Activated CD4-positive, alpha-beta T cell treated with anti-CD3 and anti-CD28 coated beads, Interleukin-10, Interleukin-2, amounts not matched to agents 100 ng/mL and 50 ng/mL, durations not matched to agents 16 hours and 8 hours (primary cell): Measurements from ENCODE around the gene DHODH.
"Not testable (repeated sequence)": the region's sequence is repeated elsewhere in the genome, so short reads cannot be mapped to it uniquely, and the experiment has no call there.

Experiments used
- DNase-seq: peaks from one replicate; pipeline ENCODE4 v3.0.0-alpha.2; 2020

Gene DHODH

DNA sequence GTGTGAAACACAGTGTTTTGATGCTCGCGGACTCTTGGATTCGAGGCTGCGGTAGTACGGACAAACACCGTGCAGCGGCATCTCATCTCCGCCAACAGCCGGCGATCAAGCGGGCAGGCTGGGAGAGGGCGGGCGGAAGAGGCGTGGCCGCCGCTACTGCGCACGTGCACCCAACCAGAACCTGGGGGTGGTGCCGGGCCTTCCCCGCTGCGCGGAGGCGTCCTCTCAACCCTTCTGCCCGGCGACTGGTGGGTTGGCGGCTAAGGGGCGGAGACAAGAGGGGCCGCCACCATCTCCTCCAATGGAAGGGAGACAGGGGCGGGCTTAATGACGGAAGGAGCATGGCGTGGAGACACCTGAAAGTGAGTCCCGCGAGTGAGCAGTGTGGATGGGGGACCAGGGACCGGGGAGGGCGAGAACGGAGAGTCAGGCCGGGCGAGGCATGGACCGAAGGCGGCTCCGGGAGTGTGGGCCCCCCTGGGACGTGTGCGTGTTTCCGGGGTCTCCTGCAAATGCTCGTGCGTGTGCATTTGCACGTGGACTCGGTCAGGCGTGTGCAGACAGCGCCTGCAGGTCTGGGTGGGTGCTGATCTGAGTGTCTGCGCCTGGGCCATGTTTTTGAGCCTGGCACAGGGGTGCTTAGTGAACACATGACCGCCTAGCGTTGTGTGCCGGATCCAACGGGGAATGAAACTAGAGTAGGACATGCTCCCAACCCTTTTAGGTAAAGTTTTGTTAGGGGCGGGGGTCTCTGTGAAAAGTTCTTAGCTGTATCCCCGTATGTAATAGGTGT lies at the start of gene DHODH:
DHODH (plus strand) TSS at position 321 of the 793 bp plus-strand sequence; CDS start at position 342, 21 bp downstream.
- DNase-seq: peak; percentile 99

DNA sequence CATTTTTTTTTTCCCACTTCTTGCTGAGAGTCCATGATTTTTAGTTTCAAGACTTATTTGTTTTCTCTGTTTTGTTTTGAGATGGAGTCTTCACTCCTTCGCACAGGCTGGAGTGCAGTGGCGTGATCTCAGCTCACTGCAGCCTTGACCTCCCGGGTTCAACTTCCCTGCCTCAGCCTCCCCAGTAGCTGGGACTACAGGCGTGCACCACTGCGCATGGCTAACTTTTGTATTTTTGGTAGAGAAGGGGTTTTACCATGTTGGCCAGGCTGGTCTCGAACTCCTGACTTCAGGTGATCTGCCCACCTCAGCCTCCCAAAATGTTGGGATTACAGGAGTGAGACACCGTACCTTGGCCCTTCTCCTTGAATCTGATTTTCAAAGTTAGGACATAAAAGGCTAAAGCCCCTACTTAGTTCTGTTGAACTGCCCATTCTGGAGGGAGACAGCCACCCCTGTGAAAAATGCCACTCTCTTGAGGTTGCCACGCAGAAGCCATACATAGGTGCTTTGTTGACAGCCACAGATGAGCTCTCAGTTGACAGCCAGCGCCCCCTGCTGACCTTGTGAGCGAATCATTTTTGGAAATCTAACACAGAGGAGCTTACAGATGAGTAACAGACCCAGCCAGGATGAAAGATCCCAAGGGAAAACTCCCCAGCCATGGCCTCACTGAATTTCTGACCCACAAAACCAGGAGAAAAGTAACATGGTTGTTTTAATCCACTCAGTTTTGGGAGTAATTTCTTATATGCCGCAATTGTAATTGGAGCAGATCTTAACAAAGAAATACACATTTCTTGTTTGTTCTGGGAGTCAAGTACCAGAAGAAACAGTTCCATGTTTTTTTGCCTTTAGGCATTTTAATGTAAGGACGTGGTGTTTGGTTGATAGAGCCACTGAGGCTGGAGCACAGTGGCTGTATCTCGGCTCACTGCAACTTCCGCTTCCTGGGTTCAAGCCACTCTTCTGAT lies 47.2 kb upstream of the DHODH start:
- DNase-seq: peak; percentile 84

DNA sequence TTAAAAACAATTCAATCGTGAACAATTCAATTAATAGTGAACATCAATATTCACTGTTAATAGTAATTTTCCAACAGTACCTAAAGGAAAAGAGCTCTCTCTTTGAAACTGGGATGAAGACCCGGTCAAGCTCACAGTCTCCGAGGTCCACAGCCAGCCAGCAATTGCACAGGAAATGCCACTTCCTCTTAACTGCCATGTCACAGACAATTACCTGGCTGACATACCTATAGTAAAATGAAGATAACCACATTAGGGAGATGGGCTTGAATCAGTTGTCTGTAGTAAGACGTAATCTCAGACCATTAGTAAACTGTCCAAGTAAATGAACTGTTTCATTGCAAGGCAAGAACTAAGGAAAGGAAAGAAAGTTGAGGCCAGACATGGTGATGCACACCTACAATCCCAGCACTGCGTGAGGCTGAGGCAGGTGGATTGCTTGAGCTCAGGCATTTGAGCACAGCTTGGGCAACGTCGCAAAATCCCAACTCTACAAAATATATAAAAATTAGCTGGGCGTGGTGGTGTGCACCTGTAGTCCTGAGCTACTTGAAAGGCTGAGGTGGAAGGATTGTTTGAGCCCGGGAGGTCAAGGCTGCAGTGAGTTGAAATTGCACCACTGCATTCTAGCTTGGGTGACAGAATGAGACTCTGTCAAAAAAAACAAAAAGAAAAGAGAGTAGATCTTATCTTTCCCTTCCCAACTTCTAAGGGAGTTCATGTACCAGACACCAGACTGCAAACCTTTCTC lies 45.2 kb upstream of the DHODH start:
- no peak for DNase-seq

DNA sequence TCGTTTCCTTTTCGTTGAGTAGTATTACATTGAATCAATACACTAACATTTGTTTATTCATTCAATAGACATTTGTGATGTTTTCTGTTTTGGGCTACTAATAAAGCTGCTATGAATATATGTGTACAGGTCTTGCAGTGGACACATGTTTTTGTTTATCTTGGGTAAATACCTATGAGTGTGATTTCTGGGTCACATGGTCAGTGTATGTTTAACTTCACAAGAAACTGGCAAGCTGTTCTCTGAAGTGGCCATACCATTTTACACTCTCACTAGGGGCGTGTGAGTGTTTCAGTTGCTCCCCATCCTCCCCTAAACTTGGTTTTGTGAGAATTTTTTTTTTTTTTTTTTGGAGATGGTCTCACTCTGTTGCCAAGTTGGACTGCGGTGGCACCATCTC lies 43.3 kb upstream of the DHODH start:
- DNase-seq: no peak

DNA sequence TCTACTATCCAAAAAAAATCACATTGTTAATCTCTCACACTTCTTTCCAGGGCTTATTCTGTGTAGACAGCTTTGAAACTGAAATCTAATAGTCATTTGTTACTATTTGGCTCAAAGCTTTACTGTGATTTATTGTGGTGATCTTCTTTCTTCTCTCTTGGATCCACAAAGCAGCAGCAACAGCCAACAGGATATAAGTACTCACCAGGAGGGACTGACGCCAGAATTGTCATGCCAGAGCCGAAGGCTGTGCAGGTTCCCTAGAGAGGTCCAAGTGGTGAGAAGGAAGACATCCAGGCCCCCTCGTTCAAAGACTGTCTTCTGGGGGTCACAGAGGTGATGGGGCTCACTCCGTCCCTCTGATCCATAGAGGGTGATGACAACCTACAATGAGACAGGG lies 41.6 kb upstream of the DHODH start:
- no peak for DNase-seq

DNA sequence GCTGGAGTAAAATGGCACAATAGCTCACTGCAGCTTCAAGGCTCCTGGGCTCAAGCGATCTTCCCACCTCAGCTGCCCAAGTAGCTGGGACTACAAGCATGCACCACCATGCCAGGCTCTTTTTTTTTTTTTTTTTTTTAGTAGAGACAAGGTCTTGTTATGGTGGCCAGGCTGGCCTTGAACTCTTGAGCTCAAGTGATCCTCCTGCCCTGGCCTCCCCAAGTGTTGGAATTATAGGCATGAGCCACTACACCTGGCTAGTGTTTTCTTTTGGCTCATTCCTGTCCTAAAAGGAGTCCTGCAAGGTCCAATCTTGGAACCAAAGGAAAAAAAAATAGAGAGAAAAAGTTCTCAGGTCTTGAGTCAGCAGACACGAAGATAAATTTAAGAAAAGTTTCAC lies 39.2 kb upstream of the DHODH start:
- DNase-seq: no peak

DNA sequence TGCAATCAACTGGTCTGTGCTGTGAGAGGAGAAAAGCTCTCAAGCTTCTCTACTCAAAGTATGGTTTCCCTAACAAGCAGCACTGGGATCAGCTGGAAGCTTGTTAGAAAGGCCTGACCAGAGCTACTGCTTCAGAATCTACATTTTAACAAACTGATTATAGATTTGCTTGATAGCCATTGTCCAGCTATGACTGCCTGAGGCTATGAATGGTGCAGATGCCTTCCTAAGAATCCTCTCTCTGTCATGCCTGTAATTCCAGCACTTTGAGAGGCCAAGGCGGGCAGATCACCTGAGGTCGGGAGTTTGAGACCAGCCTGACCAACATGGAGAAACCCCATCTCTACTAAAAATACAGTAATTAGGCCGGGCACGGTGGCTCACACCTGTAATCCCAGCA lies 37.0 kb upstream of the DHODH start:
- DNase-seq: no peak

DNA sequence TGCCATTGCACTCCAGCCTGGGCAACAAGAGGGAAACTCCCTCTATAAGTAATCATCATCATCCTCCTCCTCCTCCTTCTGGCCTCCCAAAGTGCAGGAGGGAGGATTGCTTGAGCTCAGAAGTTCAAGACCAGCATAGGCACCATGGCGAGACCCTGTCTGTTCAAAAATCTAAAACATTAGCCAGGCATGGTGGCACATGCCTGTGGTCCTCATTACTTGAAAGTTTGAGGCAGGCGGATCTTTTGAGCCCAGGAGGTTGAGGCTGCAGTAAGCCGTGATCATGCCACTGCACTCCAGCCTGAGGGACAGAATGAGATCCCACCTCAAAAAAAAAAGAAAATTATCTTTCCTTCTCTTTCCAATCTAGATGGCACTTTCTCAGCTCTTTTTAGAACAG lies 36.2 kb upstream of the DHODH start:
- no peak for DNase-seq

DNA sequence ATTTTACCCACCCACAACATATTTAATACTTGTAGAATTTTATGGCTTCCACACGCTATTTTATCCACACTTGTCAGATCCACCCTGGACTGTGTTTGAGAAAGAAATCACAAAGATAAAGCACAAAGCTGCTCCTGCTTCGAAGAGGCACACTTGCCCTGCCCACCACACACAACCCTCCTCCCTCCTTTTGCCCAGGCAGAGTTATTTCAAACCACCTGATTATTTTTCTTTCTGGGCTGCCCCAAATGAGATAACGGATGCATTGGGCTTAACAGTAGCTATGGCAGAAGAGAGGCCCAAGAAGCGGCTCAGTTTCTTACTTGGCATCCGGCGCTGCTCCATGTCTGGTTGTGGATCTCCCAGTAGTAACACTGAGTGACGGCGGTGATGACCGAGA lies 35.5 kb upstream of the DHODH start:
- no peak for DNase-seq

DNA sequence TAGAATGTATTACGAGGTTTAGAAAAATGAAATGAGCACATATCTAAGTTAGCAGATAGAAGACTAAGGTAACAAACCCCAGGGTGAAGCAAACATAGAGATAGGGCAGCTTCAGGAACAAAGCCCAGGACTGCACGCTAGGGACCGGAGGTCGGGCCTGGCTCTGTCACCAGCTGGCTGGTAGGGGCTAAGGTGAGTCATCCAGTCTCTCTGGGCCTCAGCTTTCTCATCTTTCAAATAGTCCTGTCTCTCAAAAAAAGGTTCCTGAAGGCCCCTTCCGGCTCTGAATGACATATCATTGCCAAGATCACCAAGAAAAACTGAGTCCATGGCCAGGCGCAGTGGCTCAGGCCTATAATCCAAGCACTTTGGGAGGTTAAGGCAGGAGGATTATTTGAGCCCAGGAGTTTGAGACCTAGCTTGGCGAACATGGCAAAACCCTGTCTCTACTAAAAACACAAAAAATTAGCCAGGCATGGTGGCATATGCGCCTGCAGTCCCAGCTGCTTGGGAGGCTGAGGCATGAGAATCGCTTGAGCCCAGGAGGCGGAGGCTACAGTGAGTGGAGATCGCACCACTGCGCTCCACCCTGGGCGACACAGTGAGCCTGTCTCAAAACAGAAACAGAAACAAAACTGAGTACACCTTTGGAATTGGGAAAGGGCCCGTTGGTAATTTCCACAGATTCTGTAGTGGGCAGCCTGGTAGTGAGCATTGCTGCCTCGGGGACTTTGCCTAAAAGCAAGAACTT lies 34.3 kb upstream of the DHODH start:
- no peak for DNase-seq

DNA sequence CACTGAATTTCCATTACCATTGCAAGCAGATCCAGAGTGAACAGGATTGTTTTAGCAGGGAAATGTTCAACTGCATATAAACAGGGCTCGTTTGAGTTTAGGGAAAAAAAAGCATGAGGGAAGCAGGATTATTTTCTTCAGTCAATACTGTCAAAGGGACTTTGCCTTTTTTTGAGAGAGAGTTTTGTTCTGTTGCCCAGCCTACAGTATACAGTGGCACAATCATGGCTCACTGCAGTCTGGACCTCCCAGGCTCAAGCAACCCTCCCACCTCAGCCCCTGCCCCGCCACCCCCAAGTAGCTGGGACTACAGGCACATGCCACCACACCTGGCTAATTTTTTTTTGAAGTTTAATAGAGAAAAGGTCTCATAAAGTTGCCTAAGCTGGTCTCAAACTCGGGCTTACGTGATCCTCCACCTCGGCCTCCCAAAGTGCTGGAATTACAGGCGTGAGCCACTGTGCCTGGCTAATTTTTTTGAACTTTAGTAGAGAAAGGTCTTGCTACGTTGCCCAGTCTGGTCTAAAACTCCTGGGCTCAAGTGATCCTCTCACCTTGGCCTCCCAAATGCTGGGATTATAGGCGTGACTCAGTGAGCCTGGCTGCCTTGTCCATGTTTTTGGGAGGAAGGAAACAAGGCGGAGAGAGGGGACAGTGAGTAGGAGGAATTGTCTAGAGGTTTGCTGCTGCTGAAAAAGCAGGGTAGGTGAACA lies 23.1 kb upstream of the DHODH start:
- no peak for DNase-seq

DNA sequence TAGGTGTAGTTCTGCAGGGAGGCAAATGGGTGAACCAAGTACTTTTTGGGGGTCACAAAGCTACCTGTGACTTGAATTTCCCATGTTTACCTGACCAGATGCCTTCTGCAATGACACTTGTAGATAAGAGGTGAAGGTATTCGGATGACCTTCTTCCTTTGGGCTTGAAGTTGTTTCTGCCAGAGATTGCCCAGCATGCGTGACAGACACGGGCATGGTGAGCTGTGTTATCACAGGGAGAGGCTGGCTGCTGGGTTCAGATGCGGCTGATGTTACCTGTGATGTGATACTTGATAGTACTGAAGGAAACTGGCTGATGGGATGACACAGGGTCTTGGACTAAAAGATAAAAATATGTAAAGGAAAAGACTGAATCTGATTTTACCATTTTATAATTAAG lies 22.4 kb upstream of the DHODH start:
- DNase-seq: no peak

DNA sequence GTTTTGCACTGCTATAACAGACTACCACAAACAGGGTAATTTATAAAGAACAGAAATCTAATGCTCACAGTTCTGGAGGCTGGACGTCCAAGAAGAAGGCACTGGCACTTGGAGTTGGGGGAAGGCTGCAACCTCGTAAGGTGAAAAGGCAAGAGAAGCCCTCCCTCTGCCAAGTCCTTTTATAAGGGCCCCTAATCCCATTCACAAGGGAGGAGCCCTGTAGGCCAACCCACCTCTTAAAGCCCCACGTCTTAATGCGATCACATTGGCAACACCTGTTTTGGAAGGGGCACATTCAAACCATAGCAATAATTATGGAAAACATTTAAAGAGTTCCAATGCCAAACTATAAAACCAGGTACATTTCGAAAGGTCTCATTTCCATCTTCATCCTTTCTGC lies 13.5 kb upstream of the DHODH start:
- no peak for DNase-seq

DNA sequence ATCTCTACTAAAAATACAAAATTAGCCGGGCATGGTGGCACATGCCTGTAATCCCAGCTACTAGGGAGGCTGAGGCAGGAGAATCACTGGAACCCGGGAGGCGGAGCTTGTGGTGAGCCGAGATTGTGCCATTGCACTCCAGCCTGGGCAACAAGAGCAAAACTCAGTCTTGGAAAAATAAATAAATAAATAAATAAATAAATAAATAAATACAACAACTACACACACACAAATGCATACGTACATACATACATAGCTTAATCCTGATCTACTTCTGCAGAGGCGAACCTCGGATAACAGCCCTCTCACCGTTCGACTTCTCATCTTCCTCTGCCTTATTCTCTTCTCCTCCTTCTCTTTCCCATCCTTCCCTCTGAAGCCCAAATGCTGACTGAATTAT lies 11.0 kb upstream of the DHODH start:
- DNase-seq: not testable (repeated sequence)

DNA sequence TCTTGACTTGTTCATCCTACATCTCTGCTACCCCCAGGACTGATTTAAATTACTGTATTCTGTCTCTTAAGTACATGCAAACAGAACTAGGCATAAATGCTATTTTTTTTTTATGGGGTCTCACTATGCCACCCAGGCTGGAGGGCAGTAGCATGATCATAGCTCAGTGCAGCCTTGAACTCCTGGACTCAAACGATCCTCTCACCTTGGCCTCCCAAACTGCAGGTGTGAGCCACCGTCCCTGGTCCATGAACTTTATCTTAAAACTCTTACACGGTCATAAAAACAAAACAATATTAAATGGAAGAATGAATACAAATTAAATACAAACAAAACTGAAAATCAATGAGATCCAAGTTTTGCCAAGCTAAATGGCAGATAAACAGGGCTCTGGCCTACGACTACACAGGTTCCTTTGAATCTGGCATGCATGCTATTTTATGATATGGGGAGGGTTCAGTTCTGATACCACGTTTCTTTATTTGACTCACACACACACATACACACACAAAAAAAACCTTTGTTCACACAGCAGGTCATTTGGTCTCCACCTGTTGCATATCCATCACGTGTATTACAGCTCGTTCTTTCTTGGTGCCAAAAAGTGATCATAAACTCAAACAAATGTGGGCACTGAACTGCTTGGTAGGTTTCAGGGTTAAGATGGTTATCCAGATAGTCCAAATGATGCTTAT lies 7.2 kb upstream of the DHODH start:
- no peak for DNase-seq

DNA sequence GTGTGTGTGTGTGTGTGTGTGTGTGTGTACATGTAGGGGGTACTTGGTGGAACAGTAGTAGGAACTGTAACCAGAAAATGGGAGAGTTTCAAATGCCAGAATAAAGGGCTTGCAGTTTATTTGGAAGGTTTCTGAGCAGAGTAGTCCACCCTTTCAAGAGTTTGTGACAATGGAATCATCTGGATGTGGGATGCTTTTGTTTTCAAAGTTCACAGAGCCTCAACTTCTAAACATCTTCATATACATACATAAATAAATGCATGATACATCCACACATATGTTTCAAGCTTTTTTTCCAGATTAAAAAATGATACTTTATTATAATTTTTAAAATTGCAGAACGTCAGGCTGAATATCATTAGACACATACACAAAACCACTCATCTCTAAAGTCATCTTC lies 5.9 kb upstream of the DHODH start:
- DNase-seq: no peak

DNA sequence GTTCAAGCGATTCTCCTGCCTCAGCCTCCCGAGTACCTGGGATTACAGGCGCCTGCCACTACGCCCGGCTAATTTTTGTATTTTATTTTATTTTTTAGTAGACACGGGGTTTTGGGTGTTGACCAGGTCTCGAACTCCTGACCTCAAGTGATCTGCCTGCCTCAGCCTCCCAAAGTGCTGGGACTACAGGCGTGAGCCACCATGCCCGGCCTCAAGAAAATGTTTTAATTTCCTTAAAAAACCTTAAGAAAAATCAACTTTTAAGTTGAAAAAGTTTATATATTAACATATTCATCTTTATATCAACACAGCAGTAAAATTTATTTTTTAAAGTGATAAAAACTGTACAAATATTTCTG lies 500 bp upstream of the DHODH start:
- DNase-seq: not testable (repeated sequence)

DNA sequence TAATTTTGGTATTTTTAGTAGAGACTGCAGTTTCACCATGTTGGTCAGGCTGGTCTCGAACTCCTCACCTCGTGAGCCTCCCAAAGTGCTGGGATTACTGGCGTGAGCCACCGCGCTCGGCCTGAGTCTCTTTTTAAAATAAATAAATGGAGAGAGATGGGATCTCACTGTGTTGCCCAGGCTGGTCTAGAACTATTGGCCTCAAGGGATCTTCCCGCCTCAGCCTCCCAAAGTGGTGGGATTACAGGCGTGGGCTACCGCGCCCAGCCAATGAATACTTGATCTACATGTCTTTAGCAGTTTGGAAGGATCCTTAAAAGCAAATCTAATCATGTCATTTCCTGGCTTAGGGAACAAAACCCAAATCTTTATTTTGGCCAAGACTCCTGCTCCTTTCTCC lies 1.2 kb downstream of the DHODH start:
- no peak for DNase-seq

DNA sequence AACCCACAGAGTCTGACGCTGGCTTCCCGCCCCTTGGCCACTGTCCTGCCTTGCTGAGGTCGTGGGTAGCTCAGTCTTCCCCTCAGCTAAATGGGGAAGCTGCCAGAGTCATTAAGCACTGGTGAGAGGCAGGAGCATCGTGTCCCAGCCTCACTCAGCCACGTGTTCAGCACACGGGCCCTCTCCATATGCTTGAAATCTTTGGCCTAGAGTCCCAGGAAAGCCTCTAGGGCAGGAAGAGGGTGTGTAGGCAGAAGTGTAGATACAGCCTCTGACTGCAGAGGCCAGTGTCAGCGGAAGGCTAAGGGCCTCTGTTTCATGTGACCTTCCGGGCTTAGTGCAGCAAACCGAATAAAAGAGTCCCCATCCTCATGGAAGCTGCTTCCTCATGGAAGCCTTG lies 4.1 kb downstream of the DHODH start:
- no peak for DNase-seq

DNA sequence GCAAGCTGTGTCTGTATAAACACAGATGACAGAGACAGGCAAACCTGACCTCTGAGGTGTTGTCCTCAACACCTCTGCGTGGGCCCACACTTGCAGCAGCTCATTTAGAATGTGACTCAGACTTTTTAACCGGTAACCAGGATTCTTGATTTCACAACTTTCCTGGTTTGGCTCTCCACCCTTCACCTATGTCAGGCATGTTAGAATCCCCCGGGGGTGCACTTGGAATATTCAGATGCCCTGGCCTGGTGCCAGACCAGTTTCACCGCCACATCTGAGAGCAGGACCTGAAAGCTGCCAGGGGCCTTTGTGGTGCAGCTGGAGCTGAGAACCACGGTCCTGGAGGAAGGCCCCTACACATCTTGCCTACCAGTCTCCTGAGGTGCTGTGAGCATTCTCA lies 4.8 kb downstream of the DHODH start:
- peak; percentile 34 for DNase-seq

DNA sequence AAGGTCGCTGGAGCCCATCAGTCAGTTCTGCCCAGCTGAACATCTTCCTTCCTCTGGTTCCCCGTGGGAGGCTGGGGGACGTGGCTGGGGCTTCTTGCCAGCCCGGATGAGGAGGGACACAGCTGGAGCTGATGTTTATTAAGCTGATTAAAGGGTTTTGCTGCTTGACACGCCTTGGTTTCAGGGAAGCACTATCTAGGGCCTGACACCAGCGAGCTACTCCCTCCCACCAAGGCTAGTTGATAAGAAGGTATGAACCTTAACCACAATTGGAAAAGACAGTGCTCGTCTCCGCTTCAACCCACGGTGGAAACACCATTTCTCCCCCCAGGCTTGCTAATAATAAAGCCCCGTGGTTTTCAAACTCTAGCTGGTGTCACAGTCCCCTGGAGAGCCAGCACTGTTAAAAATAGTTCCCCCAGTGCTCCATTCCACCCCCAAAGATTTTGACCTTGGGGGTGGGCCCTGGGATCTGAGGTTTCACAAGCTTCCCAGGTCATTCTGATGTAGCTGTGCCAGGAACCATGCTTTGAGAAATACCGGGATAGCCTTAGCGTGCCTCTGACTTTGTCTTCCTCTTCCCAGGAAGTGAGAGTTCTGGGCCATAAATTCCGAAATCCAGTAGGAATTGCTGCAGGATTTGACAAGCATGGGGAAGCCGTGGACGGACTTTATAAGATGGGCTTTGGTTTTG lies 5.5 kb downstream of the DHODH start:
- no peak for DNase-seq
